Eye (tissue), 1 donor: ENCODE results near the gene GALNT6.

ENCODE experiments used
- DNase-seq: peaks from one replicate; pipeline ENCODE4 v3.0.0-alpha.2; 2015

Gene GALNT6

DNA sequence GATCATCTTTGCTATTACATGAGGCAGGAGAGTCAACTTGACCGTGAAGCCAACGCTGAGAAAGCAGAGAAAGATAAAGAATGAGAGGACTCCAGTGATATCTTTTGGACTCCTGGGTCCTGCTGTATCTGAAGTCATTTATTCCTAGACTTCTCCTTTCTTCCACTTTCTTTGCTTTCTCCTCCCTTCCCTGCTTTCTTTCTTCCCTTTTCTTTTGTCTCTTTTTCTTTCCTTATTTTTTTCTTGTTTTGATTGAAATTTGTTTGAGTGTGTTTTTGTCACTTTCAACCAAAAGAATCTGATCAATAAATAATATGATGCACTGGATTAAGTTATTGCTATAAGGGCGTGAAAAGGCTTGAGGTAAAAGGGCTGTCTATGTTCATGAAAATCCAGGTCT is 13.4 kb upstream of the GALNT6 start:
- DNase-seq, result no peak

DNA sequence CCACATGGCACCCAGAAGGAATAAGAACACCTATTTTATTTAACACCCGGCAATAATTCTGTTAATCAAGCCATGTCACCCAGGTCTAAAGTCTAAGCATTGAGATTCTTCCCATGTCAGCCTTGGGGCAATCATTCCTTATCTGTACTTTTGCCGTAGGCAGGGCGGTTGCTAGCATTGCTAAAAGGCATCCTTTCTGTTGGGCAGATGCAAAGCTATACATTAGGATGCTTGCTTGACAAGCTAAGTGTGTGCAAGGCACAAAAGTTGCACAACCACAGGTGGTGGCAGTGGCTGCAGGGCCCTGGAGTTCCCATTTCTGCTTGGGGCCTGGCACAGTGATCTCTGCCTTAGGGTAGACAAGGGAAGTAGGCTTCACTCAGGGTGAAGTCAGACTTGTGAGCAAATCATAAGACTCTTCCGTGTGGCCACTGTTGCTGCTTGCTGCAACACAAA is 12.5 kb upstream of the GALNT6 start:
- no peak for DNase-seq

DNA sequence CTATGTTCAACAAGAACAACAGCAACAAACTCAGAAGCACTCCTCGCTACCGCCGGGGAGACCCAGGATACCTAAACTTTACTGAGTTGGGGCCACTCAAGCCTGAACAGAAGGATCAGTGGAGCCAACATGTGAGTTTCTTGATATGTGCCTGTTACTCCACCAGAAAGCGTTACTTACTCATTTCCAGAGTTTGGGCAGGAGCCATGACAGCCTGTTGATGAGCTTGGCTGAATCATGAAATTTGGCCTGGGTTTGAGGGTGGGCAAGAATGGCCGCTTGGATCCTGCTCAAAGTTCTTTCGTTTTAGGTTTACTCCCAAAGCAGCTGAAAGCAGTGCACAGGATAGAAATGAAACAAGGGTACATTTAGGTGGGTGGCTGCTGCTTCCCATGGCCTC is 12.0 kb upstream of the GALNT6 start:
- no peak for DNase-seq

DNA sequence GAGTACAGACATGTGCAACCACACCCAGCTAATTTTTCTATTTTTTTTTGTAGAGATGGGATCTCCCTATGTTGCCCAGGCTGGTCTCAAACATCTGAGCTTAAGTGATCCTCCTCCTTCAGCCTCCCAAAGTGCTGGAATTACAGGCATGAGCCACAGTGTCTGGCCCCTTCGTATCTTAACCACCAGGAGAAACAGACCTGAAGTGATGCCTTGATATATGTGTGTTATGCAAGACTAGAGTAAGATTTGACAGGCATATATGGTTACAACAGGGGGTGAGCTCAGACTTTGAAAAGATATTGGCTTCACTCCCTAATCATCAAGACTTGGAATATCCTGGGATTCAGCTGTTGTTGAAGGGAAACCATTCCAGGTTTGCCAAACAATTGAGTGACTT is 10.7 kb upstream of the GALNT6 start:
- no peak for DNase-seq

DNA sequence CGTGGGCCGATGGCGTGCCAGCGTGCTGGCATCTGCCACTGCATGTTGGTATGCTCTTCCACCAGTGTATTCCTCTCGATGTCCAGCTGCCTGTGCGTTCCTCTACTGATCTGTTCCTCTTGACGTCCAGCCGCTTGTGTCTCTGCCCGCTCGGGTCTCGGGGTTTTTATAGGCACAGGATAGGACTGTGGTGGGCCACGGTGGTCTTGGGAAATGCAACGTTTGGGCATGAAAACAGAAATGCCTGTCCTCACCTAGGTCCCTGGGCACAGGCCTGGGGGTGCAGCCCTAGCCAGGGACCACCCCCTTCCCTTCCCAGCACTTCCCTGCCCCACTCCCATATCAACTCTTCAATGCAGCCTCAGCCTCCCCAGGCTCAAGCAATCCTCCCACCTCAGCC is 10.3 kb upstream of the GALNT6 start:
- no peak for DNase-seq

DNA sequence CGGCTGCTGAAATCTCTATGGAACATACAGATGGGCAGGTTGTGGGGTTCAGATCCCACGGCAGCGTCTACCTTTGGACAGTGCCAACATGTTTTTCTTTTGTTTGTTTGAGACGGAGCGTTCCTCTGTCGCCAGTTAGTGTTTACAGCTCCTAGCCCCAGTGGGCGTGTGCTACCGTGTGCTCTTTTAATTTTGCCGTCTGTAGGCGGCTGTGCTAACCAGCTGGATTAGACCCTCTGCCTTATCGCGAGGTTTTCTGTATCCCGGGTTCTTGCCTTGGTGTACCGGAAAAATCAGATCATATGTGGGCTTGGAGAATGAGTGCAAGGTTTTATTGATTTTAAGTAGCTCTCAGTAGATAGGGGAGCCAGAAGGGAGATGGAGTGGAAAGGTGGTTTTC is 9.8 kb upstream of the GALNT6 start:
- DNase-seq, result no peak

DNA sequence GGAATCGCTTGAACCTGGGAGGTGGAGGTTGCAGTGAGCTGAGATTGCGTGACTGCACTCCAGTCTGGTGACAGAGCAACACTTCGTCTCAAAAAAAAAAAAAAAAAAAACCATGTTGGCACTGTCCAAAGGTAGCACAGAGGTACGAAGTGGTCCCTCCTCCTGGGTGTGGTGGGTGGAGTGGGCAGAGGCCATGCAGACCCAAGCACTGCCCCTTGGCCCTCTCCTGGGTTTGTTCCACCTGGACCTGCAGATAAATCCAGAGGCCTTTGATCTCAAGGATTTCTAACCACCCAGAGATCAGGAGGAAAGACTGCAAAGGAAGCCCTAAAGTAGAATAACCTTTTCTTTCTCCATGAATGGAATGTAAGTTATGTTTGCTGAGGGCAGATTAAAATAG is 8.7 kb upstream of the GALNT6 start:
- no peak for DNase-seq

DNA sequence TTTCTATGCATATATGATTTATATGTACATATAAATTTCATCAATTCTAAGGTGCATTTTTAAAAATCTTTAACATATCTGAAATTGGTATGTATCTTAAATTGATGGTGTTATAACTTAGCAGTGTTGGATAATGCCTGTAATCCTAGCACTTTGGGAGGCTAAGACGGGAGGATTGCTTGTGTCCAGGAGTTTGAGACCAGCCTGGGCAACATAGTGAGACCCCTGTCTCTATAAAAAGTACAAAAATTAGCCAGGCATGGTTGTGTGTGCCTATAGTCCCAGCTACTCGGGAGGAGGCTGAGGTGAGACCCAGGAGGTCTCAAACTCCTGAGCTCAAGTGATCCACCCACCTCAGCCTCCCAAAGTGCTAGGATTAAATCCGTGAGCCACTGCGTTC is 6.5 kb upstream of the GALNT6 start:
- no peak for DNase-seq

DNA sequence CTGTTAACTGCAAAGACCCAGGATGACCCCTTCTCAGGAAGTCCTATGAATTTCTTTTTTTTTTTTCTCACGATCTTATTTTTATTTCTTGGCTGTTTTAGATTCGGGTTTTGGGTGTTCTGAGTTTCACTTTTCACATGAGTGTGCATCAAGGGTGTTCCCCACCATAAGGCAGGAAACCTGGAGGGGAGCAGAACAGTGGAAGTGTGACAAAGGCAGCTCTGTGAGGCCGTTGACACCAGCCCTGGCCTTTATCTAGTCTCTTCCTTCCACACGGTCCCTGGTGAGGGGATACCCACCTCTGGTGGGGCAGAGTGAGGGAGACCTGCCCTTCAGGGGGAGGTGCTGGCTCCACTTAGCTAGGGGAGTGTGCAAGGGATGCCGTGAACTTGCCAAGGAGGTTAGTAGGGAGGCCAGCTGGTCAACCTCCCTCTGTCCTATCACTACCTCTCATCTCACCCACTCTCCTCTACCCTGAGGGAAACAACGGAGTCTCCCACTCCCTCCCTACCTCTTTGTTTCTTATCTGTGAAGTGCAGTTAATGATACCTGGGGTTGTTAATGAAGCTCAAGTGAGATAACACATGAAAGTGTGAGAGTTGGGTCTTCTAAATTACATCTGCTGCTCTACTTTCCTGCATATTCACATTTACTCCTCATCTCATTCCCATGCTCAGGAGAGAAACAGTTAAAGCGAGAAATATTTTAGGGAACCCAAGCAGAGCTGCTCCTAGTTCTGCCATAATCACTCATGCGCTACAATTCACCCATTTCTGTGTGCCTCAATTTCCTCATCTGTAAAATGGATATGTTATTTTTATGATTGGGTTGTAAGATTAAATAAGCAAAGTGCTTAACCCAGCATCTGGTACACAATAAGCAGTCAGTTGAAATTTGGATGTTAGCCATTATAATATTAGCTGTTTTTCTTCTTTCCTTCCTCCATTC is 4.4 kb upstream of the GALNT6 start:
- no peak for DNase-seq

DNA sequence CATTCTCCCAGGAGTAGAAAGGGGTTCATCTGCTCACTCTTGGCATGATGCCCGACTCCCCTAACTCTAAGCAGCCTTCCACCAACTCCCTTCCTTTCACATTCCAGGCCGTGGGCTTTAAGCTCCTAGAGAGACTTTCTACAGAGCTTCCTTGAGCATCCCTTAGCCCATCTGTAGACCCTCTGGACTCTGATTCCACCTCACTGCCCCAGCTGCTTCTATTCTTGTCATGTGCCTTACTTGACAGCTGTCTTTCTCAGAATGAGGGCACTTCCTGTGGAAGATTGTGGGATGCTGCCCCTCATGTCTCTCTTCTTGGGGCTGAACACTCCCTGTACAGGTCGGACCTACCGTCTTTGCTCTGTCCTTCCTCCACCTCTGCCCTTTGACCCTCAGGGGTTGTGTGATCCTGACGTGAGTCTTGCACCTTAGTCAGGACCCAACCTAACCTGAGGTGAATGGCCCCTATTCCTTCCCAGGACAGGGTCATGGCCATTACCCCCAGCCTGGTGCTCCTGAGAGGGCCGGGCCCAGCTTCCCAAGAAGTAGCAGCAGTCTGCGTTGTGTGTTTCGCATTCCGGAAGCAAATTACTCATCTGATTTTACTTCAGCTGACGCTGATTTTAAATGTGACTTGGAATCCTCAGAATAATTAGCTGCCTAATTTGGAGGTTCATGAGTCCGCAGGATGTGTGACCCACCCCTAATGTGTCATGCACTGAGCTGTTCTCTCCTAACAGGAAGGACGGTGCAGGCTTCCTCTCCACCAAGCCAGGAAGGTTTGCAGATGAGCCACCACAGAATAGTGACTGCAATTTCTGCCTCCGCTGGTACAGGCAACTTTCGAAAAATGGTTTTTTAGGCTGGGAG is 2.7 kb upstream of the GALNT6 start:
- DNase-seq, result no peak

DNA sequence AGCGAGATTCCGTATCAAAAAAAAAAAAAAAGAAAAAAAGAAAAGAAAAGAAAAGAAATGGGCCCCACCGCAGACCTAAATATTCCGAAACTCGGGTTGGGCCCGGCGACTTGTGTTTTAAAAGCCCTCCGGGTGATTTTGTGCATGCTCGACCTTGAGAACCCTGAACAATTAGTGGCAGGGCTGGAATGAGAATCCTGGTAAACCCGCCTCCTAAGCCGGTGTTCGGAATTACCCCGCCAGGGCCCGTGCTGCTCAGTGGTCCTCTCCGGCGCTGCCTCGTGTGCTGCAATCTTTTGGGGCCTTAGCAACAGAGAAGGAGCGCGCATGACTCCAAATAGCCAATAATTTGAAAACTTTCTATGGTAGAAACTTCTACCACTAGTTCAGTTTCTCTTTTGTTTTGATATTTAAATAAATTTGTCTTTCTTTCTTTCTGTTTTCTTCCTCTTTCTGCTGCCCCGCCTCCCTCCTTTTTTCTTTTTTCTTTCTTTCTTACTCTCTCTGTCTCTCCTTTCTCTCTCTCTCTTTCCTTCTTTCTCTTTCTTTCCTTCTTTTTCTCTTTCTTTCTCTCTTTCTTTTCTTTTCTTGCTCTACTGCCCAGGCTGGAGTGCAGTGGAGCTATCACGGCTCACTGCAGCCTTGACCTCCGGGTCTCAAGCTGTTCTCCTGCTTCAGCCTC is 1.5 kb upstream of the GALNT6 start:
- DNase-seq, result peak; percentile 57

DNA sequence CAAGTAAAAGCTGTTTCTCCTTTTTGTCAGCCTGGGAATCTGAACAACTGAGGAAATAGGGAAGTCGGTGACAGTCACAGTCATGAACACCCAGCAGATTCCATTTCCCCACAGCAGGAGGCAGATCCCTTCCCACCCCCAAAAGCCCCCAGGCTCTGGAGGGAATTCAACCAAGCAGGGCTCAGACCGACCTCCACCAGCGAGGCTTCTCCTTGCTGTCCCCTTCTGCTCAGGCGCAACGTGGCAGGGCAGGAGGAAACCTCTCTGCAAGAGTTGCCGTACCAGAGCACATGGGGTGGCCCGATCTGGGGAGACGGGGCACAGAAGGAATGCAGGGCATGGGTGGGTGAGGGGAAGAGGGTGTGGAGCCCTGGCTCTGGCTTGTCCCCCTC is 319 bp downstream of the GALNT6 start:
- no peak for DNase-seq

DNA sequence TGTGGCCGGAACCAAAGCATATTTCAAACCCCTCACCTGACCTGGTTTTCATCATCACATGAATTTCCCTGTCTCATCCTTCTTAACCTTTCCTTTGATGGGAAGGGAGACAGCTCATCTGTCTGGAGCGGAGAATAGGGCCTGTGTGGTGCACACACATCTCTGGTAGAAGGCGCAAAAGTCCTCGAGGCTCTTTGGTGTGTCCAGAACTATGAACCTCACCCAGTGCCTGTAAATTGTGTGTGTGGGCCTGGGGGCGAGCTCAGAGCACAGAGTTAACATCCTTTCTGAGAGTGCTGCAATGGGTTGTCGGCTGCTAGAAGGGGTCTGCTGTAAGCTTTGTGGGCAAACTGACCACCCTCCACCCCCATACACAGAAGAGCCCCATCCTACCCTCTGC is 749 bp downstream of the GALNT6 start:
- DNase-seq, result no peak

DNA sequence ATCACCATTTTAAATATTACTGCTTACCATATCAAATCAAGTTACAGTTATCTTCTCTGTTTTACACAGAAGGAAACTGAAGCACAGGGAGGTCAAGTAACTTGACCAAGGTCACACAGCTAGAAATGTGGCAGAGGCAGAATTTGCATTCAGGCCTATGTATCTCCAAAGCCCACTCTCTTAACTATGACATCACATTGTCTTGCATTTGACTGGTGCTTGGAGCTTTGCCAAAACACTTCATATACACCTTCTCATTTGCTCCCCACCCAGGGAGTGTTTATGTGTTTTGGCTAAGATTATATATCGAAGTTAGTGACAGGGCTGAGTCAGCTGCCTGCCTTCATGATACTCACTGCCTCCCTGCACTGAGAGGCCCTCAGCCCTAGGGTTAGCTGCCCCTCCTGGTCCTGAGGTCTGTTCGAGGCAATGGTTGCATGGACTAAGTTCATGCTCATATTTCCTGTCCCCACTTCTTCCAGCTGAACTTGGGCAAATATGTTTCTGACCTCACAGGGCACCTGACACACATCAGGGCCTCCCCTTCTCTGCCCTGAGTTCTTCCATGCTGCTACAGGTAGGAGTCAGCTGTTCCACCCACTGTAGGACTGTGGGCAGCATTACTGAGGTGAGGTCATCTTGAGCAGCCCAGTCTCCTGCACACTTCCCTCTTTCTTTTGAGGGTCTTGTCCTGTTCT is 1.8 kb downstream of the GALNT6 start:
- DNase-seq, result no peak

DNA sequence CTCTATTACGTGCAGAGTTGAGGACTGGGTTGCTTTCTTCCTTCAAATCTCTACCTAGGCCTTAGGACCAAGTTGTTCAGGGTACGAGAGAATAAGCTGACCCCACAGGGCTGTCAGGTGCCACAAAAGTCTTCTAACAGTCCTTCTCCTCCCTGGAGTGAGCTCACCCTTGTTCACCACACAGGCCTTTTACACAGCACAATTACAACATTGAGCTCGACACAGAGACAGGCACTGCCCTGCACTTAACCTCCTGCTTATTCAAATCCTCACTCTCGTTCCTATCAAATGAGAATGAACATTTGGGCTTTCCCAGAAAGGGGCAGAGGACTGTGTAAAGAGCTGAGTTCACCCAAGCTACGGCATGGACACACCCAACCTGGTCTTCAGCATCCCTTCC is 2.4 kb downstream of the GALNT6 start:
- DNase-seq, result no peak

DNA sequence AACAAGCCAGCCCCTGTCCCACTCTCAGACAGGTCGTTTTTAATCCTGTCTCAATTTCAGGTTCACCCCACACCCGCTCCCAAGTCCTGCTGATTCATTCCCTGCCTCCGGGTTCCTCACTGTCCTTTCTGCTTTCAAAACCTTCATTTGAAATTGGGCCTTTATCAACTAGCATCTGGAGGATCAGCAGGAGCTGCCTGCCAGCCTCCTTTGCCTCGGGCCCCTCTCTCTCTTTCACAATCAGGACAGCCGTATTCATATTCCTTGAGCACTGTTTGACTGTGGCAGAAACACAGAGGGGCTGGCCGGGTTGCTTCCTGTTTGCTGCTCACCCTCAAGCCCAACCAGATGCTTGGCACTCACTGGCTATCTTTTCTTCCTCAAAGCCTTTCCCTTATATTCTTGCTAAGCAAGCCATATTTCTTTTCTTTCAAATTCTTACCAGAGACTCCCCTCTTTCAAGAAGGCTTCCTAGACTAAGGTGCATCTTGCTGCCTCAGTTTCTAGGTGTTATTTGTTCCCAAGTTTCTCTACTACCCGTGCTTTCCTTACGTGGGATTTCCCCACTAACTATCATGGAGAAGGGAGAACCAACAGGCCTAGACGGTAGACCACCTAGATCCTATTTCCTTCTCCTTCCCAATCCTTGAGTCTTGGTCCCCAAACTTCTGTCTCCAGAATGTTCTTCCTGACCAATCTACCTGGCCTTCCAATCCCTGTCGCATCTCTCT is 3.0 kb downstream of the GALNT6 start:
- DNase-seq, result no peak

DNA sequence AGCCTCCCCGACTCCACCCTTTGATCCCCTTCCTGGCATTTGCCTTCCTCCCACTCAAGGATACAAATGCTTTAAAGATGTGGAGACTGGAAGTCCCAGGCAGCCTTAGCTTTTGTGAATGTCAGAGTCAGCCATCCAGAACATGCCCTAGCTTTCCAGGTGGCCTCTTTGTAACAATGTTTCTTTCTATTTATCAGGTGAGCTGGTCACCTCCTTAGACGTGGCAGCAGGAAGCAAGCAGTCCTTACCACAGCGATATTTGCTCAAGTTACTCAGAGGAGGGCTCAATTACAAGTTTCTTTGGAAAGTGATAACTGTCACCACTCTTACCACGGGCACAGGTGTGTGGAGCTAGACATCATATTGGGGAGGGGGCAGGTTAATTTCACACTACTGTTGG is 4.9 kb downstream of the GALNT6 start:
- no peak for DNase-seq

DNA sequence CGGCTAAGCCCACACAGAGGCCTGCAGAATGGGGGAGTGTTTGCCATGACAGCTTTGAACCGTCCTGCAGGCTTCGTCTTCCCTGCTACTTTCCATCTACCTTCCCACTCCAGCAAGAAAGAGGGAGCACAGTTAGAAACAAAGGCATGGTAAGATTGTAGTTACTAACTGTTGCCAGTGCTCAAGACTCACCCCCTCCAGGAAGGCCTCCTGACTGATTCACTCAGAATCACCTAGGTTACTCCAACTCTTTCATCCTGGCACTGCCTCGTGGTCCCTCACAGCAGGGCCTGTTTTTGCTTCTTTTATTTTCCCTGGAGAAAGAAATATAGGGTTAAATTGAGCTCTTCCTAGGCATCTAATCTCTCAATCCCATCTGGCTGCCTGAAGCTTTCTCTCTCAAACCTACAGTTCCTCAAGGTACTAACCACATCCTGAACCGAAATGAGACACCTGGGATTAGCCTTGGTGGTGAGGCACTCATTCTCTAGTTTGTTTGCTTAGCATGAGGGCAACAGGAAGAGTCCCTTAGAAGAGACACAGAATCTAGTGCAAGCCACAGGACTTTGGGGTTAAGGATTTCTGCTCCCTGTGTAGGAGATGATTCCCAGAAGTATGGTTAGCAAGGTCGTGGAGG is 7.8 kb downstream of the GALNT6 start:
- DNase-seq, result no peak

DNA sequence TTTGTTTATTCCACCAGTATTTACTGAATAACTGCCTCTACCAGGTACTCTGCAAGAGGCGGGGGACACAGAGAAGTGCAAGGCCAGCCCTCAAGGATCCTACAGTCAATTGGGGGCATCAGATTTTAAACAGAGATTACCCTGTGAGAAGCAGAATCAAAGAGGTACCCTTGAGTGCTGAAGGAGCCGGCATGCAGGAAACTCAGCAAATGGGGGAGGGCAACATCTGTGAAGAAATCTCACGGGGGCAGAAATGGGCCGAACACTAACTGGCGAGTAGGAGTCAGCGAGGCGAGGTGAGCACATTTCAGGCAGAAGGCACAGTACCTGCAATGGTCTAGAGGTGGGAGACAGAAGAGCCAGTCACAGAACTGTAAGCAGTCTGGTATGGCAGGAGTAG is 9.0 kb downstream of the GALNT6 start:
- no peak for DNase-seq

DNA sequence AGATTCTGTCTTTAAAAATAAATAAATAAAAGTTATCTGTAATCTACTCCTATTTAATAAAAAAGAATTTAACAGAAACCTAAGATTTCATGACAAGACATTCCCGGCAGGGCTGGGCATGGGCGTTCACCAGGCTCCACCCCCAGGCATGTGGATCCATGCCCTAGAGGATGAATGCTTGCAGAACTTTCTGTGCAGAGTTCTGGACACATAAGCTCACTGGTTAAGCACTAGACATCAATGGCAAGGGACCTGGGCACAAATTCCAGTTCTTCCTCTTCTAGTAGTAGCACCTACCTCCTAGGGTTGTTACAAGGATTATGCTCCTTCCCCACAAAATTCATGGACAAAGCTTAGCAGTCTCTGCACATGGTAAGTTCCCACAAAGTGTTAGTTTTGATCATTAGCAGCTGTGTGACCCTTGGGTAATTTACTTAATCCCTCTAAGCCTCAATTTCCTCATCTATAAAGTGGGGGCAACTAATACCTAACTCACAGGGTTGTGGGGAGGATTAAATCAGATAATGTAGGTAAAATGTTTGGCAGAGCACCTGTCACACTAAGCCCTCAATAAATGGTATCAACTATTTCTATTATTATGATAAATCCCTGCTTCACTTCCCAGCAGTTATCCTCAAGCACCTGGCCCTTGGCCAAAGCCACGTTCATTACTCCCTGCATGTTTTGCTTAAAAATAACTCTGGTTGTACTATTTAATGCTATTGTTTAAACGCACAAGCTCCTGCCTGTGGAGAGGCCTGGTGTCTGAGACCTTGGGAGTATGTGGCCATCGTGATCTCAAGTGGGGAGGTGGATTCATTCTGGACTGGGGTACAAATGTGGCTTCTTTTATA is 9.8 kb downstream of the GALNT6 start:
- DNase-seq, result peak; percentile 46

DNA sequence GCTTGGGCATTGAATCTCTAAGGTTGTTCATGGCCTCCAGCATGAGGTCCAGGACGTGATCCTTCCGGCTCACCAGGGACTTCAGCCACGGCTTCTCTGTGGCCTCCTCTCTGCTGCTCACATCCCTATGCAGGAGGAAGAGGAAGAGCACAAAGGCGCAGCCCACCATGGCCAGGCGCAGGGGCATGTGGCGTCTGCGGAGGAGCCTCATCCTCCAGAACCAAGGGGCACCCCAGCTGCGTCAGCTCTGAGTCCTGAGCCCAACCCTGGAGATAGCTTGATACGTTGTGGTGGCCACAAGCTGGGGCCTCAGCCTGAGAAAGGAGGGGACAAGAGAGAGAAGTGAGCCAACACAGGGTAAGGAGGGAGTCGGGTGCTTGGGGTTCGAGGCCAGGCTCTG is 11.6 kb downstream of the GALNT6 start:
- DNase-seq, result no peak
